Endothelial cell of umbilical vein (primary cell): ENCODE data around the gene ZC3H18. TPM values are rescaled to one million over a fixed set of nuclear protein-coding genes. Genes with fewer than 3 reads are reported as not detected.

Source experiments
- BruUV-seq: library from RNA; stranded (reverse); fragments of 400-500 nt; replicated peaks from 2 replicates; lab custom pipeline; 2021; lab: Mats Ljungman, UMichigan
- CTCF ChIA-PET: fragments of 300-600, 350-600 bp; sonication (Branson Sonifier 250); formaldehyde crosslinking; loops from one replicate; lab custom pipeline; 2021; ENCODE audit warnings: antibody characterized with exemption, inconsistent platforms; lab: Charles Lee
- POLR2A ChIA-PET: fragments of 300-600, 350-600 bp; sonication (Branson Sonifier 250); formaldehyde crosslinking; loops from one replicate; lab custom pipeline; 2021; ENCODE audit warnings: antibody characterized with exemption, inconsistent platforms; lab: Charles Lee
- DNase-seq: peaks from one replicate; pipeline ENCODE4 v3.0.0-alpha.2; 2011; ENCODE audit warnings: low read depth, low spot score
- FAIRE-seq: peaks from 2 replicates; lab custom pipeline; 2011; peaks lifted over from hg19 to GRCh38; lab: Jason Lieb, UNC
- H2AFZ ChIP-seq: 2 replicates; pipeline ENCODE4 v1.6.0; 2012; ENCODE audit warnings: low read depth, low read length, control low read depth, inconsistent platforms
- H3K27ac ChIP-seq: 2 replicates; pipeline ENCODE4 v1.5.1; 2011; ENCODE audit warnings: low read depth, mild to moderate bottlenecking, control low read depth, low read length, moderate library complexity; ENCODE audit not compliant: insufficient read depth
- H3K27me3 ChIP-seq, 2 experiments: 2 replicates each; pipeline versions ENCODE4 v1.6.0 to v1.6.1; 2011; ENCODE audit warnings: low read length in 2 of 2, mixed read lengths in 1 of 2; ENCODE audit not compliant: control insufficient read depth in 2 of 2, insufficient read depth in 2 of 2
- H3K36me3 ChIP-seq, 2 experiments: 2 replicates in 1 of 2; 3 replicates in 1 of 2; pipeline ENCODE4 v1.5.1; 2011; ENCODE audit warnings: low read length in 2 of 2, mild to moderate bottlenecking in 1 of 2, moderate library complexity in 1 of 2; ENCODE audit not compliant: control insufficient read depth in 2 of 2, insufficient read depth in 2 of 2; ENCODE audit errors: extremely low read depth in 1 of 2
- H3K4me1 ChIP-seq: 3 replicates; pipeline ENCODE4 v1.5.1; 2011; ENCODE audit warnings: mild to moderate bottlenecking, low read length; ENCODE audit not compliant: control insufficient read depth, insufficient read depth; ENCODE audit errors: extremely low read depth
- H3K4me2 ChIP-seq: 2 replicates; pipeline ENCODE4 v1.6.1; 2011; ENCODE audit warnings: low read length, control low read depth, mixed read lengths; ENCODE audit not compliant: insufficient read depth
- H3K4me3 ChIP-seq, 3 experiments: fragments of 200-600 bp in 1 of 3; sonication (generic), shearing (Covaris generic) in 1 of 3; replicated peaks in 1 of 3; 2 replicates each; pipeline ENCODE4 v1.5.1; 2011 to 2016; ENCODE audit warnings: control low read depth in 3 of 3, low read length in 3 of 3, mild to moderate bottlenecking in 2 of 3, inconsistent platforms in 1 of 3, low read depth in 1 of 3, moderate library complexity in 1 of 3; ENCODE audit not compliant: insufficient read depth in 1 of 3
- H3K79me2 ChIP-seq: 2 replicates; pipeline ENCODE4 v1.6.0; 2012; ENCODE audit warnings: low read length, inconsistent platforms; ENCODE audit not compliant: control insufficient read depth, insufficient read depth
- H3K9ac ChIP-seq: replicated peaks from 2 replicates; pipeline ENCODE3; 2011; ENCODE audit warnings: low read length, control low read depth; ENCODE audit not compliant: insufficient read depth; ENCODE audit errors: extremely low read depth
- H3K9me1 ChIP-seq: replicated peaks from 3 replicates; pipeline ENCODE4 v1.6.0; 2011; ENCODE audit warnings: mild to moderate bottlenecking, low read length; ENCODE audit not compliant: control insufficient read depth, insufficient read depth; ENCODE audit errors: extremely low read depth
- H3K9me3 ChIP-seq: replicated peaks from 2 replicates; pipeline ENCODE4 v1.5.1; 2012; ENCODE audit warnings: low read length, inconsistent platforms; ENCODE audit not compliant: control insufficient read depth, insufficient read depth
- H4K20me1 ChIP-seq: replicated peaks from 2 replicates; pipeline ENCODE3; 2011; ENCODE audit warnings: mild to moderate bottlenecking, low read length; ENCODE audit not compliant: control insufficient read depth, insufficient read depth; ENCODE audit errors: extremely low read depth
- CTCF ChIP-seq, 2 donors: IDR thresholded peaks; 1 replicate in 1 of 2; 2 replicates in 1 of 2; pipeline ENCODE4 v1.5.1; 2011; ENCODE audit warnings: low read length in 2 of 2, mild to moderate bottlenecking in 2 of 2, moderate library complexity in 2 of 2, control low read depth in 1 of 2, inconsistent platforms in 1 of 2, low read depth in 1 of 2; ENCODE audit not compliant: insufficient read depth in 1 of 2; ENCODE audit errors: extremely low read depth in 1 of 2
- EZH2 ChIP-seq: IDR thresholded peaks from 2 replicates; pipeline ENCODE4 v1.6.1; 2012; ENCODE audit warnings: borderline replicate concordance, low read depth, mild to moderate bottlenecking, moderate library complexity, low read length, inconsistent platforms; ENCODE audit not compliant: severe bottlenecking
- FOS ChIP-seq: IDR thresholded peaks from 2 replicates; pipeline ENCODE4 v1.6.1; 2011; ENCODE audit warnings: mild to moderate bottlenecking, low read length, moderate library complexity, borderline replicate concordance; ENCODE audit not compliant: insufficient read depth
- GATA2 ChIP-seq: IDR thresholded peaks from 2 replicates; pipeline ENCODE4 v1.7.0; 2011; ENCODE audit warnings: low read depth, mild to moderate bottlenecking, moderate library complexity, mixed read lengths, low read length; ENCODE audit not compliant: insufficient read length, insufficient read depth
- JUN ChIP-seq: IDR thresholded peaks from 2 replicates; pipeline ENCODE4 v1.6.1; 2011; ENCODE audit warnings: borderline replicate concordance, low read depth; ENCODE audit not compliant: insufficient read length, insufficient read depth
- MAX ChIP-seq: IDR thresholded peaks from 2 replicates; pipeline ENCODE4 v1.6.1; 2011; ENCODE audit not compliant: insufficient read depth, insufficient read length
- MYC ChIP-seq: IDR thresholded peaks from one replicate; pipeline ENCODE4 v1.6.1; 2011; ENCODE audit warnings: mild to moderate bottlenecking, low read depth, low read length
- POLR2A ChIP-seq: IDR thresholded peaks from 2 replicates; pipeline ENCODE4 v1.6.1; 2012; ENCODE audit warnings: low read depth, mild to moderate bottlenecking, control low read depth, low read length
- POLR2AphosphoS5 ChIP-seq: IDR thresholded peaks from 2 replicates; pipeline ENCODE4 v1.6.1; 2012; ENCODE audit warnings: low read depth, mild to moderate bottlenecking, control low read depth, low read length, moderate library complexity; ENCODE audit not compliant: insufficient read depth
- dilution Hi-C: fragments of 300-500 bp; cut with MboI; formaldehyde crosslinking; loops from one replicate; pipeline ENCODE4 v1.15.0; 2019; ENCODE audit warnings: low sequenced_read_pairs; ENCODE audit not compliant: extremely low pct_ligation_motif_present
- intact Hi-C: fragments of 100-400 bp; cut with micrococcal nuclease; formaldehyde crosslinking; loops from one replicate; pipeline ENCODE4 v1.10.0; 2022
- polyA plus RNA-seq, 4 experiments: library from polyadenylated mRNA; depleted of rRNA in 3 of 4; stranded (reverse) in 3 of 4; unstranded in 1 of 4; fragments of >200 nt; gene quantifications; 2 replicates each; pipeline versions ENCODE4 v1.2.1 to v1.2.3, GENCODE V29; 2011 to 2012; ENCODE audit warnings: missing spikeins in 1 of 4
- total RNA-seq: library from RNA; stranded (reverse); gene quantifications from 2 replicates; pipeline ENCODE4 v1.2.3, GENCODE V29; 2021

The ZC3H18 gene
- total and polyA plus RNA-seq, 2 donors (not counting 3 experiments of a cell fraction or from before 2014, with no cell fraction given): 12.1 to 52.8 TPM

- Histone ChIP-seq H3K4me3 (no peak overlapping the region), H3K4me1 (peaks cover 5% of the 10 kb centered on the region), H3K9me3 (no peaks in the 10 kb centered on the region), H2AFZ (no peak overlapping the region), H4K20me1 (no peaks in the 10 kb centered on the region), H3K9ac (no peak overlapping the region), H3K36me3 (peaks cover 2 to 15% of the 10 kb centered on the region in 2 experiments), H3K9me1 (no peaks in the 10 kb centered on the region), H3K79me2 (peaks cover 8% of the 10 kb centered on the region), H3K27ac (no peak overlapping the region), H3K4me2 (no peak overlapping the region), H3K27me3 (no peaks in the 10 kb centered on the region)
- intact Hi-C loops (no loop called here), dilution Hi-C loops (no loop called here)
- FAIRE-seq: no peak
- DNase-seq: no peak
- ChIA-PET CTCF (no interaction called here), POLR2A (no interaction called here)
- no TSS peak for BruUV-seq
- TF ChIP-seq MAX (no peak), EZH2 (no peak), FOS (no peak), GATA2 (no peak), POLR2AphosphoS5 (no peak), JUN (no peak), CTCF (IDR thresholded peaks at IDR 0.05; ENCODE audit: extremely low read depth in 1 of 2, insufficient read depth in 1 of 2, low read depth in 1 of 2, low read length in 2 of 2) (no peak), POLR2A (no peak), MYC (no peak)
Observed at GRCh38 chr16:88593489-88593888, 23.3 kb downstream of the ZC3H18 start.
